Loucy (cell line): ENCODE measurements around the gene TPCN2.

ENCODE experiments used
- H2AFZ ChIP-seq: fragments of 200-600 bp; sonication (generic); 2 replicates; pipeline ENCODE4 v1.6.0; 2016; ENCODE audit warnings: antibody characterized with exemption, mild to moderate bottlenecking, low read length, moderate library complexity
- H3F3A ChIP-seq: fragments of 200-600 bp; 2 replicates; pipeline ENCODE4 v1.6.0; 2016; ENCODE audit warnings: antibody characterized with exemption, low read depth, mild to moderate bottlenecking
- H3K27me3 ChIP-seq: fragments of 200-600 bp; sonication (generic); 2 replicates; pipeline ENCODE4 v1.6.1; 2014; ENCODE audit warnings: low read length, mild to moderate bottlenecking; ENCODE audit not compliant: insufficient read depth, poor library complexity, severe bottlenecking
- H3K36me3 ChIP-seq: fragments of 200-600 bp; sonication (generic); 2 replicates; pipeline ENCODE4 v1.6.1; 2016; ENCODE audit warnings: low read length; ENCODE audit not compliant: insufficient read depth
- H3K4me1 ChIP-seq: fragments of 200-600 bp; sonication (generic); 2 replicates; pipeline ENCODE4 v1.5.1; 2014; ENCODE audit warnings: low read length, mild to moderate bottlenecking; ENCODE audit not compliant: insufficient read depth, poor library complexity, severe bottlenecking
- H3K4me2 ChIP-seq: fragments of 200-600 bp; sonication (generic); 2 replicates; pipeline ENCODE4 v1.6.0; 2014; ENCODE audit warnings: antibody characterized with exemption, low read length, low read depth, mild to moderate bottlenecking; ENCODE audit not compliant: poor library complexity, severe bottlenecking
- H3K4me3 ChIP-seq: fragments of 200-600 bp; sonication (generic); 2 replicates; pipeline ENCODE4 v1.5.1; 2014; ENCODE audit warnings: low read length, mild to moderate bottlenecking, mixed read lengths; ENCODE audit not compliant: poor library complexity, severe bottlenecking
- H3K79me2 ChIP-seq: fragments of 200-600 bp; sonication (generic); 2 replicates; pipeline ENCODE4 v1.6.1; 2014; ENCODE audit warnings: low read length; ENCODE audit not compliant: insufficient read depth
- H3K9ac ChIP-seq: fragments of 200-600 bp; sonication (generic); 2 replicates; pipeline ENCODE4 v1.6.0; 2014; ENCODE audit warnings: mild to moderate bottlenecking, low read depth, low read length, moderate library complexity; ENCODE audit not compliant: poor library complexity, severe bottlenecking
- H3K9me2 ChIP-seq: fragments of 200-600 bp; sonication (generic); replicated peaks from 2 replicates; pipeline ENCODE4 v1.6.1; 2016; ENCODE audit warnings: low read depth, low read length, mixed read lengths
- H3K9me3 ChIP-seq: fragments of 200-600 bp; sonication (generic); 2 replicates; pipeline ENCODE4 v1.6.1; 2014; ENCODE audit warnings: mild to moderate bottlenecking, antibody characterized with exemption, low read length, low read depth; ENCODE audit not compliant: insufficient read depth
- H4K20me1 ChIP-seq: fragments of 200-600 bp; sonication (generic); 2 replicates; pipeline ENCODE4 v1.6.0; 2014; ENCODE audit warnings: antibody characterized with exemption, low read length, mild to moderate bottlenecking; ENCODE audit not compliant: insufficient read depth, poor library complexity, severe bottlenecking
- CTCF ChIP-seq: fragments of 200-600 bp; sonication (generic); conservative IDR thresholded peaks from 2 replicates; pipeline ENCODE4 v1.5.1; 2014; ENCODE audit warnings: mild to moderate bottlenecking, antibody characterized with exemption, low read length
- EZH2phosphoT487 ChIP-seq: fragments of 200-600 bp; IDR thresholded peaks from 2 replicates; pipeline ENCODE4 v1.6.1; 2018; ENCODE audit warnings: antibody characterized with exemption, mild to moderate bottlenecking, moderate library complexity, borderline replicate concordance

TPCN2 gene

GRCh38 chr11:69123593-69124545 is 75.1 kb downstream of the TPCN2 start:
- TF ChIP-seq CTCF (no peak; the same call in 1 of the 2 replicates), EZH2phosphoT487 (no peak)
- H4K20me1 ChIP-seq: no peaks in the 10 kb centered on the region
- H3K36me3 ChIP-seq: no peaks in the 10 kb centered on the region
- no peaks in the 10 kb centered on the region; the same call in 1 of the 2 replicates for H3K9me3 ChIP-seq
- no peaks in the 10 kb centered on the region for H3F3A ChIP-seq
- no peaks in the 10 kb centered on the region for H3K9me2 ChIP-seq
- no peaks in the 10 kb centered on the region for H3K27me3 ChIP-seq
- no peak overlapping the region for H3K9ac ChIP-seq
- no peaks in the 10 kb centered on the region for H3K79me2 ChIP-seq
- H2AFZ ChIP-seq: no peak overlapping the region
- H3K4me3 ChIP-seq: no peak overlapping the region
- H3K4me2 ChIP-seq: no peak overlapping the region
- H3K4me1 ChIP-seq: peaks cover 8% of the 10 kb centered on the region

GRCh38 chr11:69125861-69126260 is 77.1 kb downstream of the TPCN2 start:
- H3K36me3 ChIP-seq: no peaks in the 10 kb centered on the region
- no peaks in the 10 kb centered on the region for H3K79me2 ChIP-seq
- H3K27me3 ChIP-seq: no peaks in the 10 kb centered on the region
- no peaks in the 10 kb centered on the region; the same call in 1 of the 2 replicates for H3K9me3 ChIP-seq
- no peak overlapping the region for H3K9ac ChIP-seq
- H3K4me3 ChIP-seq: no peak overlapping the region
- TF ChIP-seq EZH2phosphoT487 (no peak), CTCF (no peak)
- no peak overlapping the region for H3K4me2 ChIP-seq
- no peaks in the 10 kb centered on the region for H4K20me1 ChIP-seq
- H3F3A ChIP-seq: no peaks in the 10 kb centered on the region
- H3K4me1 ChIP-seq: peaks cover 8% of the 10 kb centered on the region
- H2AFZ ChIP-seq: no peak overlapping the region
- no peaks in the 10 kb centered on the region for H3K9me2 ChIP-seq

GRCh38 chr11:69126286-69126685 is 77.6 kb downstream of the TPCN2 start:
- H3K4me1 ChIP-seq: peaks cover 8% of the 10 kb centered on the region
- H3K4me2 ChIP-seq: no peak overlapping the region
- H3K4me3 ChIP-seq: no peak overlapping the region
- H3K36me3 ChIP-seq: no peaks in the 10 kb centered on the region
- H3F3A ChIP-seq: no peaks in the 10 kb centered on the region
- no peaks in the 10 kb centered on the region for H4K20me1 ChIP-seq
- no peaks in the 10 kb centered on the region for H3K9me2 ChIP-seq
- no peaks in the 10 kb centered on the region; the same call in 1 of the 2 replicates for H3K9me3 ChIP-seq
- no peaks in the 10 kb centered on the region for H3K79me2 ChIP-seq
- H2AFZ ChIP-seq: no peak overlapping the region
- no peak overlapping the region for H3K9ac ChIP-seq
- TF ChIP-seq EZH2phosphoT487 (no peak), CTCF (no peak)
- H3K27me3 ChIP-seq: no peaks in the 10 kb centered on the region
